GM18502 (cell line): Measurements from ENCODE around the gene CRACR2B.

Source experiments
- ATAC-seq: cut with Tn5 transposase; IDR thresholded peaks from one replicate; pipeline ENCODE4 v1.9.1; 2021; ENCODE audit warnings: mild to moderate bottlenecking; ENCODE audit not compliant: unreplicated experiment, poor library complexity

Gene CRACR2B

GRCh38 chr11:837189-837989 lies 9.7 kb downstream of the CRACR2B start:
- no peak for ATAC-seq

GRCh38 chr11:837990-838307 lies 10.2 kb downstream of the CRACR2B start:
- ATAC-seq: no peak

GRCh38 chr11:838441-839279 lies 10.9 kb downstream of the CRACR2B start:
- no peak for ATAC-seq

- ATAC-seq: no peak
These were observed 11.5 kb downstream of the CRACR2B start for GRCh38 chr11:839280-839623.

GRCh38 chr11:839875-840617 lies 12.3 kb downstream of the CRACR2B start:
- no peak for ATAC-seq

- ATAC-seq: peak; percentile 35
These were observed 14.3 kb downstream of the CRACR2B start for GRCh38 chr11:841981-842369.

- ATAC-seq: peak; percentile 69
These were observed 14.8 kb downstream of the CRACR2B start, which contains the start of the genes POLR2L and TSPAN4 for GRCh38 chr11:842370-843002. Gene POLR2L (minus strand): TSS chr11:842529. CDS start chr11:842508, 21 bp downstream. Gene TSPAN4 (plus strand): TSS chr11:842852. CDS start chr11:850305, 7,453 bp downstream.

GRCh38 chr11:843086-843734 lies 15.5 kb downstream of the CRACR2B start:
- ATAC-seq: no peak

GRCh38 chr11:843818-844692 lies 16.3 kb downstream of the CRACR2B start:
- no peak for ATAC-seq

GRCh38 chr11:844693-845644 lies 17.2 kb downstream of the CRACR2B start:
- no peak for ATAC-seq

- ATAC-seq: no peak
These were observed 18.3 kb downstream of the CRACR2B start for GRCh38 chr11:845872-846495.

GRCh38 chr11:846496-847098 lies 18.9 kb downstream of the CRACR2B start:
- no peak for ATAC-seq

- ATAC-seq: no peak
These were observed 20.2 kb downstream of the CRACR2B start for GRCh38 chr11:847876-848275.

- ATAC-seq: no peak
These were observed 20.7 kb downstream of the CRACR2B start for GRCh38 chr11:848380-848931.

- ATAC-seq: no peak
These were observed 21.5 kb downstream of the CRACR2B start for GRCh38 chr11:849104-849824.
